ENCODE results near the gene GEMIN5.

- TF ChIP-seq CTCF (IDR thresholded peaks at IDR 0.05) (no peak), POLR2A (IDR thresholded peaks at IDR 0.05) (no peak)
Observed at GRCh38 chr5:154968953-154969352, 30.9 kb upstream of the GEMIN5 start.

Data from right lobe of liver (tissue), 4 donors.